Kidney (tissue), 14 donors: Measurements from ENCODE around the gene KTN1. TPM values are rescaled to one million over a fixed set of nuclear protein-coding genes. Genes with fewer than 3 reads are reported as not detected.

Source experiments
- DNase-seq, 5 donors: peaks; one replicate each; pipeline ENCODE4 v3.0.0-alpha.2; 2013 to 2020
- FAIRE-seq: peaks from 2 replicates; lab custom pipeline; 2012; peaks lifted over from hg19 to GRCh38; lab: Jason Lieb, UNC
- H3K27ac ChIP-seq, 2 donors: one replicate each; pipeline ENCODE4 v1.7.0; 2013; ENCODE audit warnings: low read depth in 2 of 2, low read length in 2 of 2, inconsistent platforms in 1 of 2
- H3K27me3 ChIP-seq: one replicate; pipeline ENCODE4 v1.7.1; 2013; ENCODE audit warnings: low read length, inconsistent platforms; ENCODE audit not compliant: control insufficient read depth, insufficient read depth
- H3K36me3 ChIP-seq, 3 donors: one replicate each; pipeline versions ENCODE4 v1.7.0 to v1.7.1; 2013; ENCODE audit warnings: low read length in 3 of 3, control low read depth in 1 of 3, inconsistent platforms in 1 of 3; ENCODE audit not compliant: insufficient read depth in 3 of 3, control insufficient read depth in 2 of 3
- H3K4me1 ChIP-seq, 3 donors: one replicate each; pipeline versions ENCODE4 v1.7.0 to v1.7.1; 2013; ENCODE audit warnings: low read length in 3 of 3, inconsistent platforms in 1 of 3, low read depth in 1 of 3; ENCODE audit not compliant: control insufficient read depth in 2 of 3, insufficient read depth in 2 of 3
- H3K4me3 ChIP-seq, 3 donors: one replicate each; pipeline versions ENCODE4 v1.7.0 to v1.8.1; 2013; ENCODE audit warnings: low read length in 3 of 3, control low read depth in 1 of 3, inconsistent platforms in 1 of 3
- H3K9ac ChIP-seq, 3 donors: one replicate each; pipeline versions ENCODE4 v1.7.0 to v1.7.1; 2013; ENCODE audit warnings: low read length in 3 of 3, control low read depth in 1 of 3, inconsistent platforms in 1 of 3
- H3K9me3 ChIP-seq, 3 donors: one replicate each; pipeline versions ENCODE4 v1.7.0 to v1.7.1; 2013; ENCODE audit warnings: low read length in 3 of 3, control low read depth in 1 of 3, inconsistent platforms in 1 of 3; ENCODE audit not compliant: control insufficient read depth in 2 of 3, insufficient read depth in 1 of 3
- intact Hi-C: fragments of 100-400 bp; cut with DNase I; formaldehyde crosslinking; loops from one replicate; pipeline ENCODE4 v1.11.1; 2022
- polyA plus RNA-seq: library from polyadenylated mRNA; stranded (reverse); fragments of 350-450 nt; fragmentation: Illumina TruSeq; extraction: RNeasy Lipid Tissue Mini Kit (QIAGEN cat#74804); gene quantifications from one replicate; pipeline ENCODE4 v1.2.3, GENCODE V29; 2014; ENCODE audit warnings: low read depth, low replicate concordance; ENCODE audit not compliant: insufficient read depth
- total RNA-seq: library from RNA; stranded (reverse); fragmentation: NEBNext Ultra II Directional; extraction: Animal tissue kit (Norgen Biotek cat#: 25700); gene quantifications from one replicate; pipeline ENCODE4 v1.2.1, GENCODE V29; 2021
- TF ChIP-seq, protein P1 (sequence below): IDR thresholded peaks from 3 replicates; pipeline ENCODE4 v1.5.1; 2012; ENCODE audit warnings: mild to moderate bottlenecking, moderate library complexity, borderline replicate concordance; ENCODE audit not compliant: insufficient read depth; ENCODE audit errors: extremely low read depth
- donor health status: control.
- donor health status: control.
- donor health status: control.
- donor health status: control.
- donor health status: control.
- donor health status: DM: yes; HTN: yes; CAD: no.
- donor health status: Normal renal cell carcinoma (clear cell type).

The KTN1 gene
- total and polyA plus RNA-seq, 2 donors from 2014 or later, result 106 to 155 TPM

DNA sequence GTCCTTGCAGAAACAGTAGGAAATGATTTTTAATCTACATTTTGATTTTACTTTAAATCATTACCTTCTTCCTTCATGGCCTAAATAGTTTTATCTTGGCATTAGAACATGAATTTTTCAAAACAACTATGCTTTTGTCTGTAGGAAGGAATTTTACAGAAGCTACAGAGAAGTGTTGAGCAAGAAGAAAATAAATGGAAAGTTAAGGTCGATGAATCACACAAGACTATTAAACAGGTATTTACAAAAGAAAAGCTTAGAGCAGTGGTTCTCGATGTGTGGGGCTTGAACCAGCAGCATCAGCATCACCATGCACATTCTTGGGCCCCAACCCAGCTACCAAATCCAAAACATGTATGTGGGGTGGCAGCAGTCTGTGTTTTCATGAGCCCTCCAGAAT lies 91.6 kb downstream of the KTN1 start:
- FAIRE-seq (no peak), DNase-seq (no peak)
- no peaks in the 10 kb centered on the region for H3K4me1 ChIP-seq
- no peaks in the 10 kb centered on the region for H3K9me3 ChIP-seq
- peaks cover 2 to 14% (median 13%) of the 10 kb centered on the region in 3 donors for H3K36me3 ChIP-seq
- TF ChIP-seq, protein P1, sequence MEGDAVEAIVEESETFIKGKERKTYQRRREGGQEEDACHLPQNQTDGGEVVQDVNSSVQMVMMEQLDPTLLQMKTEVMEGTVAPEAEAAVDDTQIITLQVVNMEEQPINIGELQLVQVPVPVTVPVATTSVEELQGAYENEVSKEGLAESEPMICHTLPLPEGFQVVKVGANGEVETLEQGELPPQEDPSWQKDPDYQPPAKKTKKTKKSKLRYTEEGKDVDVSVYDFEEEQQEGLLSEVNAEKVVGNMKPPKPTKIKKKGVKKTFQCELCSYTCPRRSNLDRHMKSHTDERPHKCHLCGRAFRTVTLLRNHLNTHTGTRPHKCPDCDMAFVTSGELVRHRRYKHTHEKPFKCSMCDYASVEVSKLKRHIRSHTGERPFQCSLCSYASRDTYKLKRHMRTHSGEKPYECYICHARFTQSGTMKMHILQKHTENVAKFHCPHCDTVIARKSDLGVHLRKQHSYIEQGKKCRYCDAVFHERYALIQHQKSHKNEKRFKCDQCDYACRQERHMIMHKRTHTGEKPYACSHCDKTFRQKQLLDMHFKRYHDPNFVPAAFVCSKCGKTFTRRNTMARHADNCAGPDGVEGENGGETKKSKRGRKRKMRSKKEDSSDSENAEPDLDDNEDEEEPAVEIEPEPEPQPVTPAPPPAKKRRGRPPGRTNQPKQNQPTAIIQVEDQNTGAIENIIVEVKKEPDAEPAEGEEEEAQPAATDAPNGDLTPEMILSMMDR, result no peak
- H3K4me3 ChIP-seq, result no peak overlapping the region
- H3K27me3 ChIP-seq, result no peaks in the 10 kb centered on the region
- H3K27ac ChIP-seq, result no peak overlapping the region
- H3K9ac ChIP-seq, result no peak overlapping the region
- intact Hi-C loops, result no loop called here

DNA sequence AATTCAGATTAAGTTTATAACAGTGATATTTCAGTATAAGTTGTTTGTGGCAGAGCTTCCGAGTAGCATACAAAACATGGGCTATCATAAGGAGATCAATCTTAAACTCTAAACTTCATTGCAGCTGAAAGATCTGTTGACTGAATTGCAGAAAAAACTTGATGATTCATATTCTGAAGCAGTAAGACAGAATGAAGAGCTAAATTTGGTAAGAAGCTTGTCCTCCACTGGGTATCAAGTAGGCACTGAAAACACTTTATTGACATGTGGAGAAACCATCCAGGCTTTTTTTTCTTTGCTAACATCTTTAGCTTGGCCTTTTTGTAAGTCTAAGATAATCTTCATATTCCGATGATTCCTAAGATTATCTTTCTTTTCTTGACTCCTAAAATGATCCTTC lies 93.0 kb downstream of the KTN1 start:
- H3K9ac ChIP-seq, result no peak overlapping the region
- no peaks in the 10 kb centered on the region for H3K4me1 ChIP-seq
- H3K9me3 ChIP-seq, result no peaks in the 10 kb centered on the region
- H3K27ac ChIP-seq, result no peak overlapping the region
- H3K4me3 ChIP-seq, result no peak overlapping the region
- TF ChIP-seq, protein P1, result no peak
- no peaks in the 10 kb centered on the region for H3K27me3 ChIP-seq
- FAIRE-seq, result no peak
- DNase-seq, result no peak
- peaks cover 2 to 15% (median 13%) of the 10 kb centered on the region in 3 donors for H3K36me3 ChIP-seq
- intact Hi-C loops, result no loop called here

DNA sequence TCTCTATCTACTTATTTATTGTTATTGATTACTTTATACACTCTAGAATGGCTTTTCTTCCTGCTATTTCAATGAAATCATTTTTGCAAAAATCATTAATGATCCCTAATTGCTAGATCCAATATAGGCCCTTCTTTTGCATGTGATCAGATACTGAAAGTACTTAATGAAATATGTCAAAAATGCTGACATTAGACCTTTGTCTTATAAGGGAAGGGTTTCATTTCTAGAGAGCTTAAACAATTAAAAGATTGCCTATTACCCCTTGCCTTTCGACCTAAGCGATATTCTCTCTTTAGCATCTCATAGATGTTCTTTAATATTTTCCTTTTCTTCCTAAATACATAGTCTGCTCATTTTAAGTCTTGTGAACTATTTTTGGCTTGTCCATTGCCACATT lies 101.1 kb downstream of the KTN1 start:
- Histone ChIP-seq H3K9me3 (no peaks in the 10 kb centered on the region), H3K4me1 (peaks cover 0 to 4% (median 0%) of the 10 kb centered on the region in 3 donors), H3K9ac (no peak overlapping the region), H3K27ac (no peak overlapping the region), H3K4me3 (no peak overlapping the region), H3K27me3 (no peaks in the 10 kb centered on the region), H3K36me3 (peaks cover 0 to 32% (median 14%) of the 10 kb centered on the region in 3 donors)
- DNase-seq, result no peak
- intact Hi-C loops, result no loop called here
- TF ChIP-seq, protein P1, result no peak
- FAIRE-seq, result no peak
